Measurements from ENCODE around the gene HS6ST1.

HS6ST1 gene

DNA sequence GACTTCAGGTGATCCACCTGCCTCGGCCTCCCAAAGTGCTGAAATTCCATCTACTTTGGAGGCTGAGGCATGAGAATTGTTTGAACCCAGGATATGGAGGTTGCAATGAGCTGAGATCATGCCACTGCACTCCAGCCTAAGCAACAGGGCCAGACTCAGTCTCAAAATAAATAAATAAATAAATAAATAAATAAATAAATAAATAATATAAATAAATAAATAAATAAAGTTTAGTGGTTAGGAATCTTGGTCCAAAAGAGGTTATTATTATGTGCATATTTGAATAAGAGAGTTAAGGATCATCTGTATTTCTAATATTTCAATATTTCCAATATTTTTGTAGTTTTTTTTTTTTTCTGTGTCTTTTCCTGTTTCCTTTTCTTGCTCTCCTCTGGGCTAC is 90.8 kb downstream of the HS6ST1 start:
- TF ChIP-seq, protein P1, sequence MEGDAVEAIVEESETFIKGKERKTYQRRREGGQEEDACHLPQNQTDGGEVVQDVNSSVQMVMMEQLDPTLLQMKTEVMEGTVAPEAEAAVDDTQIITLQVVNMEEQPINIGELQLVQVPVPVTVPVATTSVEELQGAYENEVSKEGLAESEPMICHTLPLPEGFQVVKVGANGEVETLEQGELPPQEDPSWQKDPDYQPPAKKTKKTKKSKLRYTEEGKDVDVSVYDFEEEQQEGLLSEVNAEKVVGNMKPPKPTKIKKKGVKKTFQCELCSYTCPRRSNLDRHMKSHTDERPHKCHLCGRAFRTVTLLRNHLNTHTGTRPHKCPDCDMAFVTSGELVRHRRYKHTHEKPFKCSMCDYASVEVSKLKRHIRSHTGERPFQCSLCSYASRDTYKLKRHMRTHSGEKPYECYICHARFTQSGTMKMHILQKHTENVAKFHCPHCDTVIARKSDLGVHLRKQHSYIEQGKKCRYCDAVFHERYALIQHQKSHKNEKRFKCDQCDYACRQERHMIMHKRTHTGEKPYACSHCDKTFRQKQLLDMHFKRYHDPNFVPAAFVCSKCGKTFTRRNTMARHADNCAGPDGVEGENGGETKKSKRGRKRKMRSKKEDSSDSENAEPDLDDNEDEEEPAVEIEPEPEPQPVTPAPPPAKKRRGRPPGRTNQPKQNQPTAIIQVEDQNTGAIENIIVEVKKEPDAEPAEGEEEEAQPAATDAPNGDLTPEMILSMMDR (IDR thresholded peaks at IDR 0.05) = no peak
- no peak overlapping the region for H3K4me2 ChIP-seq (ENCODE audit: low read length)
- no peaks in the 10 kb centered on the region for H3K4me1 ChIP-seq
- H3K9ac ChIP-seq = no peak overlapping the region
- H3K4me3 ChIP-seq (ENCODE audit: low read depth, low read length) = no peak overlapping the region
- H3K27me3 ChIP-seq (ENCODE audit: control insufficient read depth, insufficient read depth, low read length) = no peaks in the 10 kb centered on the region
- no peaks in the 10 kb centered on the region for H3K36me3 ChIP-seq (ENCODE audit: control insufficient read depth, insufficient read depth, low read length)
- H2AFZ ChIP-seq = no peak overlapping the region
- no peaks in the 10 kb centered on the region for H3K79me2 ChIP-seq
- H3K27ac ChIP-seq = no peak overlapping the region
- no peaks in the 10 kb centered on the region for H3K9me3 ChIP-seq (ENCODE audit: control insufficient read depth, low read length)

DNA sequence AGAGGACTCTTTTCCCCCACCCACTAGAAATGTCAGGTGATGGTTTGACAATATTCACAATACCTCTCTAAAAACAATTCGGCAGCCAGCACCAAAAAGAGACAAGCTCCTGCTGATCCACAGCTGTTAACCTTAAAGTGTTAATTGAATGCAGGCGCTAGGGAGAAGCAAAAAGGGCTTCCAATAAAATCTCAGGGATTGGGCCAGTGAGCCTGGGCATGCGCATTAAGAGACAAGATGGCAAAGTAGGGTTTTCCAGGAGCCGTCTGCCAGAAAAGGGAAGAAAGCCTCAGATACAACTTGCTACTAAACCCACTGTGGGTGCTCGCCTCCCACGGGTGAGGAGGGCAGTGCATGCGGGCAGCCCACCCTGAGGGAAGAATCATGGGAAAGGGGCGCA is 98.8 kb downstream of the HS6ST1 start:
- Histone ChIP-seq H3K36me3 (ENCODE audit: control insufficient read depth, insufficient read depth, low read length) (no peaks in the 10 kb centered on the region), H3K9ac (no peak overlapping the region), H3K79me2 (no peaks in the 10 kb centered on the region), H3K4me2 (ENCODE audit: low read length) (no peak overlapping the region), H3K9me3 (ENCODE audit: control insufficient read depth, low read length) (no peaks in the 10 kb centered on the region), H3K4me1 (no peaks in the 10 kb centered on the region), H3K27ac (no peak overlapping the region), H2AFZ (no peak overlapping the region), H3K4me3 (ENCODE audit: low read depth, low read length) (no peak overlapping the region), H3K27me3 (ENCODE audit: control insufficient read depth, insufficient read depth, low read length) (no peaks in the 10 kb centered on the region)
- TF ChIP-seq, protein P1 (IDR thresholded peaks at IDR 0.05) = no peak

DNA sequence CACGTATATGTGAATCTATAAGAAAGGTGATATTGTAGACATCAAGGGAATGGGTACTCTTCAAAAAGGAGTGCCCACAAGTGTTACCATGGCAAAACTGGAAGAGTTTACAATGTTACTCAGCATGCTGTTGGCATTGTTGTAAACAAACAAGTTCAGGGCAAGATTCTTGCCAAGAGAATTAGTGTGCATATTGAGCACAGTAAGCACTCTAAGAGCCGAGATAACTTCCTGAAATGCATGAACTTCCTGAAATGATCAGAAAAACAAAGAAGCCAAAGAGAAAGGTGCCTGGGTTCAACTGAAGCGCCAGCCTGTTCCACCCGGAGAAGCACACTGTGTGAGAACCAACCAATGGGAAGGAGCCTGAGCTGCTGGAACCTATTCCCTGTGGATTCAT is 101.0 kb downstream of the HS6ST1 start:
- no peaks in the 10 kb centered on the region for H3K9me3 ChIP-seq (ENCODE audit: control insufficient read depth, low read length)

DNA sequence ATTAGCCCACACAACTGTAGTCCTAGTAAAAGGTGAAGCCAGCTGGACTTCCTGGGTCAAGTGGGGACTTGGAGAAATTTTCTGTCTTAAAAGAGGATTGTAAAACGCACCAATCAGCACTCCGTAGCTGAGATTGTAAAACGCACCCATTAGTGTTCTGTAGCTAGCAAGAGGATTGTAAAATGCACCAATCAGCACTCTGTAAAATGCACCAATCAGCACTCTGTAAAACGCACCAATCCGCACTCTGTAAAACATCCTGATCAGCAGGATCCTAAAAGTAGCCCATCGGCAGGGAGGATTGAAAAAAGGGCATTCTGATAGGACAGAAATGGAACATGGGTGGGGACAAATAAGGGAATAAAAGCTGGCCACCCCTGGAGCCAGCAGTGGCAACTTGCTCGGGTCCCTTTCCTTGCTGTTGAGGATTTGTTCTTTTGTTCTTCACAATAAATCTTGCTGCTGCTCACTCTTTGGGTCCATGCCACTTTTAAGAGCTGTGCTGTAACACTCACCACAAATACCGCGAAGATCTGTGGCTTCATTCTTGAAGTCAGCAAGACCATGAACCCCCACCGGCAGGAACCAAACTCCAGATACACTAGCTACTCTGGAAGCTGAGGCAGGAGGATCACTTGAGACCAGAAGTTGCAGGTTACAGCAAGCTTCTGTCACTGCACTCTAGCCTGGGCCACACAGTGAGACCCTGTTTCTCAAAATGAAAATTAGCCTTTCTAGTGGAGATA is 102.6 kb downstream of the HS6ST1 start:
- Histone ChIP-seq H3K9ac (no peak overlapping the region), H3K4me2 (ENCODE audit: low read length) (no peak overlapping the region), H3K27ac (no peak overlapping the region), H3K9me3 (ENCODE audit: control insufficient read depth, low read length) (no peaks in the 10 kb centered on the region), H3K4me1 (no peaks in the 10 kb centered on the region), H3K36me3 (ENCODE audit: control insufficient read depth, insufficient read depth, low read length) (no peaks in the 10 kb centered on the region), H3K4me3 (ENCODE audit: low read depth, low read length) (no peak overlapping the region), H3K79me2 (no peaks in the 10 kb centered on the region), H2AFZ (no peak overlapping the region), H3K27me3 (ENCODE audit: control insufficient read depth, insufficient read depth, low read length) (no peaks in the 10 kb centered on the region)
- TF ChIP-seq, protein P1 (IDR thresholded peaks at IDR 0.05) = no peak

More for the DNA sequence above, 101.0 kb downstream of the HS6ST1 start:
- Histone ChIP-seq H3K4me2 (ENCODE audit: low read length) (no peak overlapping the region), H3K27ac (no peak overlapping the region), H3K79me2 (no peaks in the 10 kb centered on the region), H3K36me3 (ENCODE audit: control insufficient read depth, insufficient read depth, low read length) (no peaks in the 10 kb centered on the region), H3K4me3 (ENCODE audit: low read depth, low read length) (no peak overlapping the region), H2AFZ (no peak overlapping the region), H3K27me3 (ENCODE audit: control insufficient read depth, insufficient read depth, low read length) (no peaks in the 10 kb centered on the region), H3K4me1 (no peaks in the 10 kb centered on the region), H3K9ac (no peak overlapping the region)
- TF ChIP-seq, protein P1 (IDR thresholded peaks at IDR 0.05) = no peak
